GM12874 (cell line): ENCODE measurements around the gene HIPK2.

Experiments used
- CTCF ChIP-seq: IDR thresholded peaks from 2 replicates; pipeline ENCODE4 v1.5.1; 2011; ENCODE audit warnings: low read depth, mild to moderate bottlenecking, control low read depth, low read length, moderate library complexity; ENCODE audit not compliant: insufficient read depth

HIPK2 gene

GRCh38 chr7:139697056-139697455 is 80.7 kb downstream of the HIPK2 start:
- TF ChIP-seq CTCF, result no peak

GRCh38 chr7:139696552-139696951 is 81.2 kb downstream of the HIPK2 start:
- TF ChIP-seq CTCF, result no peak

- no peak for TF ChIP-seq CTCF
Observed at GRCh38 chr7:139695588-139695987, 82.2 kb downstream of the HIPK2 start.

- TF ChIP-seq CTCF, result no peak
Observed at GRCh38 chr7:139695051-139695450, 82.7 kb downstream of the HIPK2 start.

GRCh38 chr7:139694389-139694676 is 83.5 kb downstream of the HIPK2 start:
- TF ChIP-seq CTCF, result no peak

- TF ChIP-seq CTCF, result no peak
Observed at GRCh38 chr7:139693651-139694388, 84.0 kb downstream of the HIPK2 start.

- no peak for TF ChIP-seq CTCF
Observed at GRCh38 chr7:139692723-139693122, 85.1 kb downstream of the HIPK2 start.
